HG03457 (cell line): ENCODE results near the gene NAGK.
"Not testable (repeated sequence)": the region's sequence is repeated elsewhere in the genome, so short reads cannot be mapped to it uniquely, and the experiment has no call there.

Experiments
- ATAC-seq: cut with Tn5 transposase; IDR thresholded peaks from one replicate; pipeline ENCODE4 v1.9.1; 2021; ENCODE audit warnings: moderate number of reproducible peaks; ENCODE audit not compliant: unreplicated experiment

Gene NAGK

DNA sequence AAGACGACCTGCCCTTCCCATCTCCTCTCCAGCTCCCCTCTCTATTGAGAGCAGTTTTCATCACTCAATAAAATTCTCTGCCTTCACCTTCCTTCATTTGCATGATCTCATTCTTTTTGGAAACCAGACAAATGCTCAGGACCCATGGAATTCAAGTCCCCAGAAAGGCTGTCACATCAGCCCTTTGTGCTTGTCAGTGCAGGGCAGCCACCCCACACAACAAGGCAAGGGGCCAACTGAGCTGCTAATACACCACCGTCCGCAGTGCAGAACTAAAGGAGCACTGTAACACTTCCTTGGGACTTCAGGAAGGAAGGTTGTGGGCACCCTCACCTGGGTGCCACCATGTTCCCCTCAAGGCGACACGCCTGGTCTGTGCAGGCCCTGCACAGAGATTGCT is 35.4 kb downstream of the NAGK start:
- ATAC-seq, result no peak

DNA sequence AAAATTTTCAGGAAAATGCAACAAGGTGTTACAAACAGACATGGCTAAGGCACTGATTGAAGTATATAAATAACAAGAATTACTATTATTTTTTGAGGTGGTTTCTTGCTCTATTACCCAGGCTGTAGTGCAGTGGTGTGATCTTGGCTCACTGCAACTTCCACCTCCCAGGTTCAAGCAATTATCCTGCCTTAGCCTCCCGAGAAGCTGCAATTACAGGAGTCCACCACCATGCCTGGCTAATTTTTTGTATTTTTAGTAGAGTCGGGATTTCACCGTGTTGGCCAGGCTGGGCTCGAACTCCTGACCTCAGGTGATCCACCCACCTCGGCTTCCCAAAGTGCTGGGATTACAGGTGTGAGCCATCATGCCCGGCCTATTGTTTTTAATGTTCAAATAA is 38.0 kb downstream of the NAGK start:
- not testable (repeated sequence) for ATAC-seq

DNA sequence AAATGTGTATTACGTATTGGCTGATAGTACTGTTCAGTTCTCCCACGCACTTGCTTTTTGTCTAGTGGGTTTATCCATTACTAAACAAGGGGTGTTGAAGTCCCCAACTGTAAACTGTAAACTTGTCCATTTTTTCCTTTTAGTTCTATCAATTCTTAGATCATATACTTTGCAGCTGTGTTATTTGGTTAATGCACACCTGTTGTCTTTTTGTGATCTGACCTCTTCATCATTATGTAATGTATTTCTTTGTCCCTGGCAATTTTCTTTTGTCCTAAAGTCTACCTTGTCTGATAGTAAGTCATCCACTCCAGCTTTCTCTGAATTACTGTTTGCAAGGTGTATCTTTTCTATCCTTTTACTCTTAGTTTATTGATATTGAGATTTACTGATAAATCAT is 39.6 kb downstream of the NAGK start:
- ATAC-seq, result no peak

DNA sequence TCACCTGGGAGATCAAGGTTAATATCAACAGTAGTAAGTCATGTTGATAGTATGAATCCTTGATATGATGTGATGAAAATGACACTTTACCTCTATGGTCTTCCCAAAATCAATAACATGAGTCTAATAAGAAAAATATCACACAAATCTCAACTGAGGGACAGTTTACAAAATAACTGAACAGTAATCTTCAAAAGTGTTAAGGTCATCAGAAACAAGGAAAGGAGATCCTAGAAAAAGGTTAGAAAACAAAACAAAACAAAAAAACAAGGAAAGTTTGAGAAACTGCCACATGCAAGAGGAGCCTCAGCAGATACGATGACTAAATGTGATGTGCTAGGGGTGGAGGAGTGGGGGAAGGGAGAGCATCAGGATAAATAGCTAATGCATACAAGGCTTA is 45.4 kb downstream of the NAGK start:
- ATAC-seq, result no peak

DNA sequence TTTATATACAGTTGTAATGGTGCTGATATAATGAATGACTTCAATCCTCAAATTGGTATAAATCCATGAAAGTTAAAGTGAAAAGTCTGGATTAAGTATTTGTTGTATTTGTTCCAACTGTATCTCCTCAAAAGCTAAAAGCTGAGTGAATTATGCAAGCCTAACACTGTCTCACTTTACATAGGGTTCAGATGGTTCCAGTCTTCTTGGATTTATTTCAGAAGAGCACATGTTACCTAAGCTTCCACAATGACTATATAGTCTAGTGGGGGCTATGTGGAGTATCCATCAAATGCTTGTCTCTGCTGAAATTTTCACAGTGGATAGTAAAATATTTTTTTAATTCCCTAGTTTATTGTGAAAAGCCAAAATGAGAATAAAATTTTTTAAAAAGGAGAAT is 48.6 kb downstream of the NAGK start:
- ATAC-seq, result no peak

DNA sequence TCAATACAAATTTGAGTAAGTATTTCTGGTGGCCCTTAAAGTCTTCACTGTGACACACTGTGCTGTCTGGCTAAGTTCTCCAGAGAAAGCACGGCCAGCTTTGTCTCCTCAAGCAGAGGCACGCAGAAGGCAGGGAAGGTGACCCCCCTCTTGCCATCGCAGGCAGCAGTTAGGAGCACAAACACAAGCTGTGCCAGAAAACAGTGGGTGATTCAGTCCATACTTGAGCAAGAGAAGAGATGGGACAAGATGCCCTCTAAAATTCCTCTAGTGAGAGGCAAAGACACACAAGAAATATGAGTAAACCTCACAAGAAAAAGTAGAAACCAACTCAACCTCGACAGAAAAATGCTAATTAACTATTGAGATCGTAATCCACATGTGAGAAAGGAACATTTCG is 51.7 kb downstream of the NAGK start:
- ATAC-seq, result no peak

DNA sequence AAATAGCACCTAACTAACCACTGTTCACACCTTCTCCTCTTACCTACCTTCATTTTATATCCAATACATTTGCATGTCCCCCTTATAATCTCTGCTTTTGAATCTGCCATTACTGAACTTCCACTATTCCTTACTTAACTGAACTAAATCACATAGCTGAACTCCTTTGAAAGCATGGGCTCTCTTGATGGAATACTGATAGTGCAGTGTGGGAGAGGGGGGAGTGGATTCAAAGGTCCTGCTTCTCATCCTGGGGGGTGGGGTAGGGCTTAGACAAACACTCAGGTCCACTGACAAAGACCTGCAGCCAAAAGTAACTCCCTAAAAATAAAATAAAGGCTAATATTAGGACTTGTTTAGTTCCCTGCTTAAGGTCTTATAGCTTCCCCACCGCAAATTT is 53.0 kb downstream of the NAGK start:
- no peak for ATAC-seq

DNA sequence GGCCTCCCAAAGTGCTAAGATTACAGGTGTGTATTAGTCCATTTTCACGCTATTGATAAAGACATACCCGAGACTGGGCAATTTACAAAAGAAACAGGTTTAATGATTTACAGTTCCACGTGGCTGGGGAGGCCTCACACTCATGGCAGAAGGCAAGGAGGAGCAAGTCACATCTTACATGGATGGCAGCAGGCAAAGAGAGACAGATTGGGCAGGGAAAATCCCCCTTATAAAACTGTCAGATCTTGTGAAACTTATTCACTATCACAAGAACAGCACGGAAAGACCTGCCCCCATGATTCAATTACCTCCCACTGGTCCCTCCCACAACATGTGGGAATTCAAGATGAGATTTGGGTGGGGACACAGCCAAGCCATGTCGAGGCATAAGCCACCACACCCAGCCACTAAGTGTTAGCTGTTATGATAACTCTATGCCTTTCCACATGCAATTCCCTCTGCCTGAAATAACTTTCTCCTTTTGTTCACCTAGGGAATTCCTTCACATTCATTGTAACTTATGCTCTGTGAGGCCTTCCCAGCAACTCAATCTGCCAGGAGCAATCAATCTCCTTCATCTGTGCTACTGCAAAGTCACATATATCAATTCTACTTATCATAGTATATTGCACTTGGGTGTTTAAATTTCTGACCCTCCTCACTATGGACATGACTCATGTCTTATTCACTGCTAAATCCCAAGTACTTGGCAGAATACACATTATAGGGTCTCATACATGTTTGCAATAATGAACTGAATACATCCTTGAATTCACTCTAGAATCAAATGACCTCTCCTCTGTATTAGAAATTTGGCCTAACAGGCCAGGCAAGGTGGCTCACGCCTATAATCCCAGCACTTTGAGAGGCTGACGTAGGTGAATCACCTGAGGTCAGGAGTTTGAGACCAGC is 54.2 kb downstream of the NAGK start:
- ATAC-seq, result no peak

DNA sequence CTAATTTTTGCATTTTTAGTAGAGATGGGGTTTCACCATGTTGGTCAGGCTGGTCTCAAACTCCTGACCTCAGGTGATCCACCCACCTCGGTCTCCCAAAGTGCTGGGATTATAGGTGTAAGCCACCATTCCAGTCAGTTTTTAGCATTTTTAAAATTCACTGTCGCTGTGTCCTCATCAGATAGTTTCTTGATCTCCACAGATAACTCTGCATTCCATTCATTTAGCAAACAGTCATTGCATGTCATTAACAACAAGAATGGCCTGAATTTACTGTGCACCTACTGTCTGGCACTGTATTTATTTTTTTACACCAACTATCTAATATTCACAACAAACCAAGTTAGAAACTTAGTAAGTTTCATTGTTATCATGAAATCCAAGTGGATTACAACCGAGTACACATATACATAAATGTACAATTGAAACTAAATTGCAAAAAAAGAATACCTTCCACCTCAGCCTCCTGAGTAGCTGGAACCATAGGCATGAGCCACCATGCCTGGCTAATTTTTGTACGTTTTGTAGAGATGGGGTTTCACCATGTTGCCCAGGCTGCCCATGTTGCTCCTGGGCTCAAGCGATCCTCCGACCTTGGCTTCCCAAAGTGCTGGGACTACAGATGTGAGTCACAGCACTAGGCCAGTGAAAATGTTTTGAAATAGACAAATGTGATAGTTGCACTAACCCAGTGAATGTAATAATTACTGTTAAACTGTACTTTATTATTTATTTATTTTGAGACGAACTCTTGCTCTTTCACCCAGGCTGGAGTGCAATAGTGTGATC is 57.3 kb downstream of the NAGK start:
- no peak for ATAC-seq

DNA sequence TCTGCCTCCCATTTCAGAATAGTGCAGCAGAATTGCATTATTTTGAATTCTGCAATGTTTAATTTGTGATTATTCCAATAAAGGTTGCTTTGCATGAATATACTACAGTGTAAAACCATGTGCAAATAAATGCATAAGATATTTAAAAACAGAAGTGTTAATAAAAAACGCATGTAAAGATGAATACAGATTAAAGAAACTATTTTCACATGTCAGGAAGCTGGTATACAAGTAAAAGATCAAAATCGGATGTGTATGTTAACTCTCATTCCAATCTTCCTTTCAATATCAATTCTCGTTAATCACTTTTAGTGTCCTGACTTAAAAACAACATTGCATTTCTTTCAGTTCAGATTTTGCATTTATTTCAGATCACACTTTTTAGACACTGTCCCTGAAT is 58.5 kb downstream of the NAGK start:
- ATAC-seq, result no peak
